Prostate gland (tissue), 2 donors: ENCODE results near the gene GARS1. TPM values are rescaled to one million over a fixed set of nuclear protein-coding genes. Genes with fewer than 3 reads are reported as not detected.
A peak's percentile ranks its signal among the peaks of the same experiment; 100 is the strongest.

Experiments
- DNase-seq: peaks from one replicate; pipeline ENCODE4 v3.0.0-alpha.2; 2019; ENCODE audit warnings: low spot score
- H3K27ac ChIP-seq, 2 donors: fragments of 200-600 bp; sonication (generic); 2 replicates each; pipeline ENCODE4 v1.5.1; 2017 to 2019
- H3K27me3 ChIP-seq: fragments of 200-600 bp; sonication (generic); replicated peaks from 2 replicates; pipeline ENCODE4 v1.5.1; 2019; ENCODE audit not compliant: insufficient read depth
- H3K36me3 ChIP-seq, 2 donors: fragments of 200-600 bp; sonication (generic); 1 replicate in 1 of 2; 2 replicates in 1 of 2; pipeline versions ENCODE4 v1.5.1 to v1.8.1; 2017 to 2019
- H3K4me1 ChIP-seq: fragments of 200-600 bp; sonication (generic); replicated peaks from 2 replicates; pipeline ENCODE4 v1.5.1; 2019
- H3K4me3 ChIP-seq, 2 donors: fragments of 200-600 bp; sonication (generic); 2 replicates each; pipeline ENCODE4 v1.5.1; 2017 to 2019
- H3K9me3 ChIP-seq: fragments of 200-600 bp; sonication (generic); 2 replicates; pipeline ENCODE4 v1.5.1; 2017
- POLR2A ChIP-seq: fragments of 450-650 bp; IDR thresholded peaks from one replicate; pipeline ENCODE4 v1.6.1; 2016; ENCODE audit warnings: antibody characterized with exemption, mild to moderate bottlenecking
- POLR2AphosphoS5 ChIP-seq: sonication (generic); formaldehyde crosslinking; IDR thresholded peaks from one replicate; pipeline ENCODE4 v1.6.1; 2017; ENCODE audit warnings: antibody characterized with exemption
- WGBS: methylation state at CpG from one replicate; pipeline ENCODE4 v1.1.5; 2018; 5-methylcytosine and 5-hydroxymethylcytosine counted together
- intact Hi-C: fragments of 100-400 bp; cut with DNase I; formaldehyde crosslinking; loops from one replicate; pipeline ENCODE4 v1.14.2; 2022
- total RNA-seq, 2 donors: library from RNA; depleted of rRNA; stranded (reverse); fragments of >200 nt; gene quantifications; one replicate each; pipeline ENCODE4 v1.1.0, GENCODE V29; 2016
- TF ChIP-seq, protein P1 (sequence below), 4 experiments: fragments of 200-600 bp in 2 of 4; fragments of 450-650 bp in 2 of 4; sonication (generic) in 2 of 4; IDR thresholded peaks; 1 replicate in 3 of 4; 2 replicates in 1 of 4; pipeline ENCODE4 v1.5.1; 2016 to 2019; ENCODE audit warnings: antibody characterized with exemption in 4 of 4, mild to moderate bottlenecking in 2 of 4, moderate library complexity in 2 of 4

The GARS1 gene
- total RNA-seq, 2 donors from 2014 or later = 38.8 to 78.3 TPM

DNA sequence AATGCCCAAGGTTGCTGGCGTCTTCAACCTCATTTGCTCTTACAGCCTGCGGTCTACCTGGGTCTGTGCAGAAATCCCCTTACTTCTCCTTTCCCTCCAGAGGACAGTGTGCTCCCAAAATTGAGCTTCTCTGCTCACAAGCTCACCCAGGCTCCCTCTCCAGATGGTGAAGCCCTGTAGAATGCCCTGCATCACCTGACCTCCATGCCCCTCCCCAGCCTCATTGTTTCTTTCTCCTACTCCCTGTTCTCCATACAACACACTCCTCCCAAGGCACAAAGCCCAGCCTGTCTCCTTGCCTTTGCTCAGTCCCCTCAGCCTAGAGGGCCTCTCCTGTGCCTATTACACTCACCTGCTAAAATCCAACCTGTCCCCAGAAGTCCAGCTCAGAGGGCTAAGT is 84.1 kb downstream of the GARS1 start:
- Histone ChIP-seq H3K4me3 (no peak overlapping the region), H3K36me3 (no peaks in the 10 kb centered on the region), H3K9me3 (no peaks in the 10 kb centered on the region), H3K4me1 (no peaks in the 10 kb centered on the region), H3K27ac (no peak overlapping the region), H3K27me3 (peaks cover 12% of the 10 kb centered on the region)
- WGBS = 82% methylated on average over 2 of the region's 2 CpGs
- intact Hi-C loops = no loop called here
- no peak for DNase-seq
- TF ChIP-seq POLR2A (no peak), POLR2AphosphoS5 (no peak)
- TF ChIP-seq, protein P1, sequence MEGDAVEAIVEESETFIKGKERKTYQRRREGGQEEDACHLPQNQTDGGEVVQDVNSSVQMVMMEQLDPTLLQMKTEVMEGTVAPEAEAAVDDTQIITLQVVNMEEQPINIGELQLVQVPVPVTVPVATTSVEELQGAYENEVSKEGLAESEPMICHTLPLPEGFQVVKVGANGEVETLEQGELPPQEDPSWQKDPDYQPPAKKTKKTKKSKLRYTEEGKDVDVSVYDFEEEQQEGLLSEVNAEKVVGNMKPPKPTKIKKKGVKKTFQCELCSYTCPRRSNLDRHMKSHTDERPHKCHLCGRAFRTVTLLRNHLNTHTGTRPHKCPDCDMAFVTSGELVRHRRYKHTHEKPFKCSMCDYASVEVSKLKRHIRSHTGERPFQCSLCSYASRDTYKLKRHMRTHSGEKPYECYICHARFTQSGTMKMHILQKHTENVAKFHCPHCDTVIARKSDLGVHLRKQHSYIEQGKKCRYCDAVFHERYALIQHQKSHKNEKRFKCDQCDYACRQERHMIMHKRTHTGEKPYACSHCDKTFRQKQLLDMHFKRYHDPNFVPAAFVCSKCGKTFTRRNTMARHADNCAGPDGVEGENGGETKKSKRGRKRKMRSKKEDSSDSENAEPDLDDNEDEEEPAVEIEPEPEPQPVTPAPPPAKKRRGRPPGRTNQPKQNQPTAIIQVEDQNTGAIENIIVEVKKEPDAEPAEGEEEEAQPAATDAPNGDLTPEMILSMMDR (IDR thresholded peaks at IDR 0.05) = no peak

DNA sequence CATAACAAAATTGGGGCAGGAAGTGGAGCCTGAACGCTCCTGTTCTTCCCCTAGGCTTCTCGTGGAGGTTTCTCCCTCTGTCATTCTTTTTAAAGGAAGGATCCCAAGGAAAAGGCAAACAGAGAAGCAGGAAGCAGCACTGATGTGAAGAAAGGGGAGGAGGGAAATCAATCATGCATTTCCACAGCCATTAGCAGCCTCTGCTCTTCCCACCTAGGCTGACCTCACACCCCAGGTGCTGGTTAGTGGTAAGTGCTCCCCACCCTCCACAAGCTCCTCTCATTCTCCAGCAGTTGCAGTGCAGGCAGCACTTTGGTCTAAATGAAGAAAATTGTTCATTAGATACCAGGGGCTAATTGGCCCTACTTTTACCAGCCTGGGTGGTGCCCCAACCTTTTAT is 85.0 kb downstream of the GARS1 start:
- TF ChIP-seq POLR2AphosphoS5 (no peak), POLR2A (no peak)
- TF ChIP-seq, protein P1 (IDR thresholded peaks at IDR 0.05) = no peak
- H3K36me3 ChIP-seq = no peaks in the 10 kb centered on the region
- H3K4me3 ChIP-seq = no peak overlapping the region
- H3K9me3 ChIP-seq = no peaks in the 10 kb centered on the region
- intact Hi-C loops = no loop called here
- no peak overlapping the region for H3K27ac ChIP-seq
- H3K27me3 ChIP-seq = peaks cover 12% of the 10 kb centered on the region
- DNase-seq = no peak
- 11% methylated on average over 2 of the region's 2 CpGs for WGBS
- no peaks in the 10 kb centered on the region for H3K4me1 ChIP-seq

DNA sequence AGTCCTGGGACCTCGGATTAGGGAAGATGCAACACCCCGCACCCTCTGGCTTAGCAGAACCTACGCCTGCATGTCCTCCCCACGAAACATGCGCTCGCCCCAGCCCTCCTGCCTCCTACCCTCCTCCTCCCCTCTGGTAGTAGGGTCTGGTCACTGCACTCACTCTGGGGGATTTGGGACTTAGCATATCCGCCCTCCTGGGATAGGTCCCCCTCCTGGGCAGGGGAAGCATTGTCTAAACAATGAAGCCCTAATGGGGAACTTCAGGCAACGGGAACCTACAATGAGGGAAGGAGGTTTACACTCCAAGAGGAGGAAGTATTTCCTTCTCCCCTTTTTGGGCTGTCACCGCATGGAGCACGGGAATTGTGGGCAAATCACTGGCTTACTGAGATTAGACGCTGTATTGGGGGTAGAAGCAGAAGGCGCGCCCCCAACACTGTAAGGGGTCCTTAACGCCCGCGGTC is 86.7 kb downstream of the GARS1 start:
- intact Hi-C loops = no loop called here
- WGBS = 10% methylated on average over 10 of the region's 16 CpGs
- Histone ChIP-seq H3K27me3 (peaks cover 12% of the 10 kb centered on the region), H3K4me1 (no peaks in the 10 kb centered on the region), H3K4me3 (peak overlapping the region; percentile 24 to 28), H3K9me3 (no peaks in the 10 kb centered on the region), H3K27ac (no peak overlapping the region), H3K36me3 (no peaks in the 10 kb centered on the region)
- DNase-seq = no peak
- no peak for TF ChIP-seq POLR2A
- TF ChIP-seq POLR2AphosphoS5 = no peak
- TF ChIP-seq, protein P1 (IDR thresholded peaks at IDR 0.05) = no peak

DNA sequence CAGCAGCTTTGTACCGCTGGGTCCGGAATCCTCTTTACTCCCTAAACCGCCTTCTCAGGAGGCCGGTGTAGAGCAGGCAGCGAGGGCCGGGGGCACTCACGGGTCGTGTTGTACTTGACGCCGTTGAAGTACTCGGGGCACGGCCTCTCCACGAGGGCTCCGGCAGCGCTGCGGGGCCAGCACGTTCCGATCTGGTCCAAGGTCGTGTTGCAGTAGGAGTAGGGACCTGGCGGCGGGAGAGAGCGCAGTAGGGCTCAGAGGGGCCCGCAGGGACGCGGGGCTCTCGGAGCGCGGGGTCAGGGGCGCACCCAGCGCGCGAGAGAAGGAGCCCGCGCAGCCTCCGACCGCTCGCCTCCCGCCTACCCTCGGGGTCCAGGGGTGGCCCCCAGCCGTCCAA is 87.1 kb downstream of the GARS1 start:
- intact Hi-C loops = no loop called here
- H3K27ac ChIP-seq = no peak overlapping the region
- under 1% methylated on average over 34 of the region's 40 CpGs for WGBS
- no peak for DNase-seq
- no peaks in the 10 kb centered on the region for H3K36me3 ChIP-seq
- H3K9me3 ChIP-seq = no peaks in the 10 kb centered on the region
- H3K4me1 ChIP-seq = no peaks in the 10 kb centered on the region
- no peak for TF ChIP-seq POLR2A
- no peak for TF ChIP-seq POLR2AphosphoS5
- TF ChIP-seq, protein P1 (IDR thresholded peaks at IDR 0.05) = no peak
- H3K4me3 ChIP-seq = peak overlapping the region; percentile 24 to 28
- H3K27me3 ChIP-seq = peaks cover 12% of the 10 kb centered on the region

DNA sequence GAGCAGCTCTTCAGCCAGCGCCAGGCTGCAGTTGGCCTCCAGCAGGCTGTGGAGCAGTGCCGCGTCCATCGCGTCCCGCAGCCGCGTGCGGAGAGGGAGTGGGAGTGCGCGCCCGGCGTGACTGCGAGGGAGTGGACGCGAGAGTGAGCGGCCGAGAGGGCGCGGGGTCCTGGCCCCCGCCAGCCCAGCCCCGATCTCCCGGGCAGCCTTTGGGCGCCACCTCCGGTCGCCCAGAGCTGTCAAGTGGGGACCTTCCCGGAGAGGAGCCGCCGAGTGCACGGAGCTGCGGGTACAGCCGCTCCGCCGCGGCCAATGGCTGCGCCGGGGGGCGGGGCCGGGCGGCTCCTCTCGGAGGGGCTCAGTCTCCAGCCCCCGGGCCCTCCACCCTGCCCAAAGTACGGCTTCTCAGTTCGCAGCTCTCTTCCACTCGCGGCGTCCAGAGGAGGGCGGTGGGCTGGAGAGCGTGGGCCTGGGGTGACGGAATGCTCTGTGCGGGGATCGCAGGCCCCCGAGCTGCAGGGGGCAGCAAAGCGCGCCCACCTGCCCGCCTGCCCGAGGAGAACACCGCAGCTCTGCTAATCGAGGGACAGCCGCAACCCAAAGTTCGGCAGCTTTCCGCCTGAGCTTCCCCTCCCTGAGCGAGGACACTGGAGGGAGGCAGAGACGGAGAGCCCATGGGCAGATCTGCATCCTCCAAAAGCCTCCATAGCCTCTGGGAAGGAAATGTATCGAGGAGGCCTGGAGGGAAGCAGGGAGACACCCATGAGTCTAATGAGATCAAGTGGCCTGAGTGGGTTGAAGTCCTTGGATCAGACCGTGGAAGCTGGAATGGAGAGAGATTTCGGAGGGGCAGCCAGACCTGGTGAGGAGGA is 87.8 kb downstream of the GARS1 start, which contains the start of gene CRHR2:
TSS of gene CRHR2 (minus strand) at position 245 of the 872 bp plus-strand sequence. CDS start at position 69, 176 bp downstream.
- H3K27me3 ChIP-seq = peaks cover 12% of the 10 kb centered on the region
- 6% methylated on average over 37 of the region's 67 CpGs for WGBS
- H3K27ac ChIP-seq = no peak within 1 kb of the TSS
- H3K36me3 ChIP-seq = no peaks in the 10 kb centered on the region
- no peak for DNase-seq
- intact Hi-C loops = no loop called here
- no peaks in the 10 kb centered on the region for H3K4me1 ChIP-seq
- peak within 1 kb of the TSS; percentile 24 to 28 for H3K4me3 ChIP-seq
- no peak for TF ChIP-seq POLR2AphosphoS5
- no peak for TF ChIP-seq POLR2A
- TF ChIP-seq, protein P1 (IDR thresholded peaks at IDR 0.05) = no peak
- no peaks in the 10 kb centered on the region for H3K9me3 ChIP-seq
